NOMO-1 (cell line): ENCODE data around the gene KRTAP10-1.

ENCODE experiments used
- DNase-seq, 2 experiments: peaks; one replicate each; lab custom pipeline; 2025; ENCODE audit not compliant: unreplicated experiment in 2 of 2; lab: John Stamatoyannopoulos, UW

Gene KRTAP10-1

GRCh38 chr21:44529503-44530125 is 10.4 kb downstream of the KRTAP10-1 start:
- no peak for DNase-seq

- no peak for DNase-seq
Measured at GRCh38 chr21:44529011-44529421, 11.0 kb downstream of the KRTAP10-1 start.

- no peak for DNase-seq
Measured at GRCh38 chr21:44528634-44528995, 11.4 kb downstream of the KRTAP10-1 start.

GRCh38 chr21:44527983-44528633 is 11.9 kb downstream of the KRTAP10-1 start:
- no peak for DNase-seq

GRCh38 chr21:44527156-44527982 is 12.6 kb downstream of the KRTAP10-1 start:
- no peak for DNase-seq

GRCh38 chr21:44526096-44526997 is 13.6 kb downstream of the KRTAP10-1 start:
- DNase-seq, result no peak

- DNase-seq, result no peak
Measured at GRCh38 chr21:44525391-44526095, 14.5 kb downstream of the KRTAP10-1 start.

- DNase-seq, result no peak
Measured at GRCh38 chr21:44524414-44525371, 15.3 kb downstream of the KRTAP10-1 start.

GRCh38 chr21:44523567-44524413 is 16.2 kb downstream of the KRTAP10-1 start:
- DNase-seq, result no peak

- no peak for DNase-seq
Measured at GRCh38 chr21:44522753-44523204, 17.2 kb downstream of the KRTAP10-1 start.

GRCh38 chr21:44521928-44522752 is 17.9 kb downstream of the KRTAP10-1 start:
- no peak for DNase-seq

- DNase-seq, result no peak
Measured at GRCh38 chr21:44521301-44521927, 18.6 kb downstream of the KRTAP10-1 start.

GRCh38 chr21:44520326-44521300 is 19.4 kb downstream of the KRTAP10-1 start:
- no peak for DNase-seq

- no peak for DNase-seq
Measured at GRCh38 chr21:44519346-44520325, 20.4 kb downstream of the KRTAP10-1 start.
